Naive thymus-derived CD8-positive, alpha-beta T cell (primary cell): ENCODE measurements around the gene SLC16A12. TPM values are rescaled to one million over a fixed set of nuclear protein-coding genes. Genes with fewer than 3 reads are reported as not detected.
A peak's percentile ranks its signal among the peaks of the same experiment; 100 is the strongest.
"Not testable (repeated sequence)": the region's sequence is repeated elsewhere in the genome, so short reads cannot be mapped to it uniquely, and the experiment has no call there.

Experiments
- ATAC-seq, 2 donors: fragments of 150-1000 bp; cut with Tn5 transposase in 1 of 2; sonication (Bioruptor Pico), chemical (Tn5 transposase) in 1 of 2; 1 replicate in 1 of 2; 2 replicates in 1 of 2; pipeline ENCODE4 v1.10.0; 2021; ENCODE audit warnings: mild to moderate bottlenecking in 2 of 2, moderate library complexity in 2 of 2
- POLR2A ChIA-PET: fragments of 350-600 bp; sonication (Branson Sonifier 250); formaldehyde crosslinking; loops from one replicate; lab custom pipeline; 2021; ENCODE audit warnings: antibody characterized with exemption; lab: Charles Lee
- DNase-seq, 10 donors: peaks; one replicate each; pipeline versions ENCODE4 v3.0.0 to v3.0.0-alpha.2; 2020 to 2022
- H3K27ac Mint-ChIP-seq, 10 donors: one replicate each; pipeline ENCODE4 v1.8.0; 2020 to 2022; ENCODE audit warnings: mild to moderate bottlenecking in 10 of 10, mixed read lengths in 10 of 10, moderate library complexity in 4 of 10, inconsistent platforms in 1 of 10
- H3K27me3 Mint-ChIP-seq, 5 donors: one replicate each; pipeline ENCODE4 v1.8.0; 2021 to 2022; ENCODE audit warnings: mixed read lengths in 5 of 5
- H3K36me3 Mint-ChIP-seq, 3 donors: one replicate each; pipeline ENCODE4 v1.8.0; 2020 to 2022; ENCODE audit warnings: mixed read lengths in 3 of 3, mild to moderate bottlenecking in 2 of 3, inconsistent platforms in 1 of 3
- H3K4me1 Mint-ChIP-seq, 4 donors: one replicate each; pipeline ENCODE4 v1.8.0; 2021 to 2022; ENCODE audit warnings: mixed read lengths in 4 of 4
- H3K4me3 Mint-ChIP-seq, 10 donors: one replicate each; pipeline ENCODE4 v1.8.0; 2020 to 2022; ENCODE audit warnings: mild to moderate bottlenecking in 10 of 10, mixed read lengths in 10 of 10, moderate library complexity in 6 of 10, inconsistent platforms in 1 of 10
- H3K9me3 Mint-ChIP-seq, 9 donors: one replicate each; pipeline ENCODE4 v1.8.0; 2020 to 2022; ENCODE audit warnings: mixed read lengths in 9 of 9, mild to moderate bottlenecking in 3 of 9, inconsistent platforms in 1 of 9, moderate library complexity in 1 of 9
- polyA plus RNA-seq, 3 donors: library from polyadenylated mRNA; unstranded; fragments of 300-500 nt; fragmentation: Illumina TruSeq; gene quantifications; one replicate each; pipeline ENCODE4 v1.2.3, GENCODE V29; 2021
- total RNA-seq, 8 experiments: library from RNA in 2 of 8; stranded (reverse) in 2 of 8; gene quantifications; one replicate each; pipeline ENCODE4 v1.2.3 and lab custom pipeline; 2021 to 2026

Gene SLC16A12
- total and polyA plus RNA-seq, 5 experiments from 2014 or later, result not detected

- Mint-ChIP-seq H3K4me3 (no peak overlapping the region), H3K36me3 (peaks cover 0 to 3% (median 0%) of the 10 kb centered on the region in 3 donors), H3K9me3 (peaks cover 0 to 19% (median 6%) of the 10 kb centered on the region in 9 donors), H3K27ac (no peak overlapping the region), H3K4me1 (peaks cover 0 to 2% (median 0%) of the 10 kb centered on the region in 4 donors), H3K27me3 (peaks cover 3 to 11% (median 4%) of the 10 kb centered on the region in 5 donors)
- POLR2A ChIA-PET, result no interaction called here
- ATAC-seq (no peak), DNase-seq (no peak)
Observed at GRCh38 chr10:89450901-89451300, 84.5 kb downstream of the SLC16A12 start.

GRCh38 chr10:89444819-89445218 lies 90.6 kb downstream of the SLC16A12 start:
- H3K9me3 Mint-ChIP-seq, result peaks cover 0 to 19% (median 9%) of the 10 kb centered on the region in 9 donors
- H3K27me3 Mint-ChIP-seq, result peaks cover 0 to 17% (median 4%) of the 10 kb centered on the region in 5 donors
- H3K4me3 Mint-ChIP-seq, H3K27ac Mint-ChIP-seq, H3K36me3 Mint-ChIP-seq, H3K4me1 Mint-ChIP-seq, ATAC-seq, DNase-seq, POLR2A ChIA-PET: not testable (repeated sequence)

- Mint-ChIP-seq H3K27me3 (peaks cover 3 to 27% (median 9%) of the 10 kb centered on the region in 5 donors), H3K9me3 (peaks cover 0 to 16% (median 9%) of the 10 kb centered on the region in 9 donors), H3K27ac (no peak overlapping the region), H3K4me1 (no peaks in the 10 kb centered on the region), H3K4me3 (no peak overlapping the region), H3K36me3 (peaks cover 0 to 8% (median 0%) of the 10 kb centered on the region in 3 donors)
- DNase-seq, result no peak
- ATAC-seq, result no peak
- POLR2A ChIA-PET, result no interaction called here
Observed at GRCh38 chr10:89442289-89442688, 93.1 kb downstream of the SLC16A12 start.

DNA sequence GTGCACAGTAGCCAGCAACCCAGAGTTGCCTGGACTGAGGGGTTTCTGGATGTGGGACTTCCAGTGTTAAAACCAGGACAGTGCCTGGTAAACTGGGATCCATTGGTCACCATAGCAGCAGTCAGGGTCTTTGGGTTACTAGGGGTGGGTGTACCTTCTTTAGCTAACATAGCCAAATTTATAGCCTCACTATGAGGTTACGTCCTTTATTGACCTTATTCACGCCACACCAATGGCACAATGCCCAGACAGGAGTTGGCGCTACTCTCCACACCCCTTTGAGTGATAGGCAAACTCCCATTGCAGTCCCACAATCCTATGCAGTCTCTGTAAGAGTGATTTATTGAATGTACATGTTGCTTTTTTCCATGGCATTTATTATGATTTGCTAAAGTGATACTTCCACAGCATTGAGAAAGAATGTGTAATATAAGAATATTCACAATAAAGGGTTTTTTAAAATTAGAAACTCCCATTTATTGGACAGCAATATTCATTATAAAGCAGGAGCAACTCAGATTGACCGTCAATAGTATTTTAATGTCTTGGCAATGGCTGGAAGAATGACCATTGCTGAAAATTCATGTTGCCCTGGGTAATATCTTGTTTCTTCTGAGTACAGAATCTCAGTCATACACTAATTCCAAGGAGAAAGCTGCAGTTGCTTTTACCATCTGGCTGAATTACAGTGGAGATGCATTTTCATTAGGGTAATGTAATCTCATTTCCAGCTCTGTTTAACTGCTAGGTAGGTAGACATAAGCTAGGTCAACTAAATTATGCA lies 95.0 kb downstream of the SLC16A12 start:
- Mint-ChIP-seq H3K4me1 (no peaks in the 10 kb centered on the region), H3K27me3 (peaks cover 8 to 36% (median 12%) of the 10 kb centered on the region in 5 donors), H3K4me3 (no peak overlapping the region), H3K36me3 (no peaks in the 10 kb centered on the region), H3K9me3 (no peaks in the 10 kb centered on the region), H3K27ac (no peak overlapping the region)
- DNase-seq, result no peak
- ATAC-seq, result no peak
- POLR2A ChIA-PET, result no interaction called here

DNA sequence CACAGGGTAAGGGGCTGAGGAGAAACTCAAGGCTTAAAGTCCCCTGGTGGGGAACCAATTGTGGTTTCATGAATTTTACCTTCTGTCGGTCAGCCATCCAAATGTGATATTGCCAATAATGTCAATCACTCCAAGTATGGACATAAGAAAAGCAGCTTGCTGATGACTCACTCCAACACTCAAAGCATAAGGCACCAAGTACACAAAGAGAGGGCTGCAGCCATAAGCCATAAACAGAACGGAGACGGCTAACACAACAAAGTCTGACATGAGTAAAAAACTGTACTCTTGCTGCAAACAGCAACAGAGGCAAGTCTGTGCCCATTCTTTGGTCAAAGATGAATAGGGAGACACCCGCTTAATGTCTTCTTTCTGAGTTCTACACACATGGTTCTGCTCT lies 96.9 kb downstream of the SLC16A12 start:
- POLR2A ChIA-PET, result no interaction called here
- ATAC-seq (no peak), DNase-seq (no peak)
- Mint-ChIP-seq H3K4me3 (no peak overlapping the region), H3K36me3 (no peaks in the 10 kb centered on the region), H3K4me1 (no peaks in the 10 kb centered on the region), H3K9me3 (no peaks in the 10 kb centered on the region), H3K27ac (no peak overlapping the region), H3K27me3 (peaks cover 11 to 42% (median 14%) of the 10 kb centered on the region in 5 donors)

- POLR2A ChIA-PET, result no interaction called here
- Mint-ChIP-seq H3K9me3 (no peaks in the 10 kb centered on the region), H3K27me3 (peaks cover 9 to 31% (median 17%) of the 10 kb centered on the region in 5 donors), H3K4me3 (no peak overlapping the region), H3K36me3 (no peaks in the 10 kb centered on the region), H3K4me1 (no peaks in the 10 kb centered on the region), H3K27ac (no peak overlapping the region)
- ATAC-seq (no peak), DNase-seq (no peak)
Observed at GRCh38 chr10:89431977-89432376, 103.4 kb downstream of the SLC16A12 start.

- peaks cover 0 to 9% (median 3%) of the 10 kb centered on the region in 5 donors for H3K27me3 Mint-ChIP-seq
- no peak overlapping the region for H3K27ac Mint-ChIP-seq
- no peak overlapping the region for H3K4me3 Mint-ChIP-seq
- H3K4me1 Mint-ChIP-seq, result no peaks in the 10 kb centered on the region
- no peaks in the 10 kb centered on the region for H3K36me3 Mint-ChIP-seq
- DNase-seq, result no peak
- no peak for ATAC-seq
- H3K9me3 Mint-ChIP-seq, result no peaks in the 10 kb centered on the region
- POLR2A ChIA-PET, result no interaction called here
Observed at GRCh38 chr10:89428877-89429276, 106.5 kb downstream of the SLC16A12 start.

- POLR2A ChIA-PET, result no interaction called here
- ATAC-seq (no peak), DNase-seq (no peak)
- H3K9me3 Mint-ChIP-seq, result no peaks in the 10 kb centered on the region
- H3K4me1 Mint-ChIP-seq, result peaks cover 0 to 3% (median 3%) of the 10 kb centered on the region in 4 donors
- peaks cover 0 to 2% (median 0%) of the 10 kb centered on the region in 3 donors for H3K36me3 Mint-ChIP-seq
- H3K4me3 Mint-ChIP-seq, result no peak overlapping the region
- H3K27me3 Mint-ChIP-seq, result peaks cover 0 to 9% (median 0%) of the 10 kb centered on the region in 5 donors
- H3K27ac Mint-ChIP-seq, result no peak overlapping the region
Observed at GRCh38 chr10:89427629-89428028, 107.8 kb downstream of the SLC16A12 start.

DNA sequence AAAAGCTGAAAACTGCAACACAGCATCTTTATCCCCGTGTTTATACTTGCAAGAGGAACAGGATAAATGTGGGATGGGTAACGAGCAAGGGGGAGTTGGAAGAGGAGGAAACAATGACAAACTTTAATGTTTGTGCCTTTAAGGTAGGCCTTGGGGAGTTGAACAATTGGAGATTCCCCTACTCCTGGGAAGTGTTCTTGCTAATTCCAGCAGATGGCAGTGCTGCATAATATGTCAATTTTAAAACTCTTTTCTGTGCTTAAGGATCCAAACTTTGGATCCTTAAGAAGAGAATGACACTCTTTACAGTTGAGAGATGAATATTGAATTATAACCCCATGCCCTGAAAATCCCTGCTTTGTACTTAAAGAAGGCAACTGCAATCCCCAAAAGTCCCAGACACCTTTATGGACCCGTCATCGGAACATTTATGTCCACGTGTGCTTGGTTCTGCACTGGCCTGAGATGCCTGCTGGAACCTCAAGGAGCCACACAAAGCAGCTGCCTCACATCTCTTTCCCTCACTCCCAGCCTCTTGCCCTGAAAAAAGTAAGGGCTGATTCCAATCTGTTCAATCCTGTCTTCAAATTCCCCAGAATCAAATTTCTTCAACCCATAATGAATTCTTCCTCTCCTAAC lies 109.0 kb downstream of the SLC16A12 start:
- Mint-ChIP-seq H3K36me3 (peaks cover 0 to 5% (median 0%) of the 10 kb centered on the region in 3 donors), H3K27ac (peak overlapping the region in 3 of 10 donors; percentile 3 to 35 (median 22)), H3K4me3 (no peak overlapping the region), H3K9me3 (no peaks in the 10 kb centered on the region), H3K27me3 (peaks cover 0 to 9% (median 0%) of the 10 kb centered on the region in 5 donors), H3K4me1 (peaks cover 0 to 6% (median 3%) of the 10 kb centered on the region in 4 donors)
- POLR2A ChIA-PET, result no interaction called here
- DNase-seq, result peak in 3 of 10 donors; percentile 22 to 28 (median 22)
- peak; percentile 59 to 62 for ATAC-seq

GRCh38 chr10:89425000-89425399 lies 110.4 kb downstream of the SLC16A12 start:
- Mint-ChIP-seq H3K4me3 (no peak overlapping the region), H3K27me3 (peaks cover 0 to 9% (median 0%) of the 10 kb centered on the region in 5 donors), H3K4me1 (peaks cover 0 to 18% (median 4%) of the 10 kb centered on the region in 4 donors), H3K9me3 (no peaks in the 10 kb centered on the region), H3K27ac (peak overlapping the region in 1 of 10 donors; percentile 35), H3K36me3 (peaks cover 0 to 18% (median 7%) of the 10 kb centered on the region in 3 donors)
- no peak for ATAC-seq
- no peak for DNase-seq
- POLR2A ChIA-PET, result no interaction called here

- Mint-ChIP-seq H3K36me3 (peaks cover 0 to 32% (median 12%) of the 10 kb centered on the region in 3 donors), H3K9me3 (no peaks in the 10 kb centered on the region), H3K27me3 (no peaks in the 10 kb centered on the region), H3K4me1 (peaks cover 20 to 55% (median 27%) of the 10 kb centered on the region in 4 donors), H3K4me3 (peak overlapping the region in 1 of 10 donors; percentile 18), H3K27ac (peak overlapping the region in 5 of 10 donors; percentile 11 to 62 (median 54))
- POLR2A ChIA-PET, result no interaction called here
- ATAC-seq, result no peak
- no peak for DNase-seq
Observed at GRCh38 chr10:89421018-89421476, 114.3 kb downstream of the SLC16A12 start.

GRCh38 chr10:89419548-89419947 lies 115.8 kb downstream of the SLC16A12 start:
- H3K27me3 Mint-ChIP-seq, result no peaks in the 10 kb centered on the region
- H3K27ac Mint-ChIP-seq, result peak overlapping the region in 8 of 10 donors; percentile 19 to 100 (median 54)

More at GRCh38 chr10:89419548-89419947, 115.8 kb downstream of the SLC16A12 start:
- Mint-ChIP-seq H3K36me3 (peaks cover 0 to 32% (median 12%) of the 10 kb centered on the region in 3 donors), H3K9me3 (no peaks in the 10 kb centered on the region), H3K4me1 (peaks cover 27 to 64% (median 37%) of the 10 kb centered on the region in 4 donors), H3K4me3 (peak overlapping the region in 7 of 10 donors; percentile 16 to 61 (median 39))
- POLR2A ChIA-PET, result interaction anchor here (0.7 to 0.8 kb wide), 2 partner anchors 71 to 118 kb away, joined by 3 to 4 read pairs; partner anchors contain the start of gene IFIT2
- ATAC-seq (peak in 1 of 2 donors; percentile 44), DNase-seq (peak in 5 of 10 donors; percentile 19 to 32 (median 27))
